SK-N-SH treated with all-trans-retinoic acid at 6 μM for 48 hours (cell line): ENCODE results near the gene P3H1.

ENCODE experiments used
- ARNTL ChIP-seq: fragments of 450-650 bp; formaldehyde crosslinking; IDR thresholded peaks from 2 replicates; pipeline ENCODE4 v1.5.0; 2020; ENCODE audit warnings: low read depth, mild to moderate bottlenecking, moderate library complexity, borderline replicate concordance
- GLIS3 ChIP-seq: fragments of 250-450 bp; sonication (Bioruptor Pico); IDR thresholded peaks from 2 replicates; pipeline ENCODE4 v1.5.0; 2020; ENCODE audit warnings: mild to moderate bottlenecking, moderate library complexity
- RARB ChIP-seq: fragments of 250-450 bp; sonication (Bioruptor Pico); IDR thresholded peaks from 2 replicates; pipeline ENCODE4 v1.8.0; 2021; ENCODE audit warnings: mild to moderate bottlenecking, moderate library complexity
- ZC3H10 ChIP-seq: fragments of 250-450 bp; sonication (Bioruptor Pico); IDR thresholded peaks from 2 replicates; pipeline ENCODE4 v1.5.1; 2021; ENCODE audit warnings: mild to moderate bottlenecking, moderate library complexity
- ZNF565 ChIP-seq: fragments of 450-650 bp; formaldehyde crosslinking; conservative IDR thresholded peaks from 2 replicates; pipeline ENCODE4 v1.5.0; 2020; ENCODE audit warnings: low read depth, mild to moderate bottlenecking, moderate library complexity
- ZNF8 ChIP-seq: fragments of 450-650 bp; formaldehyde crosslinking; IDR thresholded peaks from 2 replicates; pipeline ENCODE4 v1.5.0; 2020; ENCODE audit warnings: mild to moderate bottlenecking, moderate library complexity
- TF ChIP-seq, protein P1 (sequence below): fragments of 250-450 bp; sonication (Bioruptor Pico); IDR thresholded peaks from 2 replicates; pipeline ENCODE4 v1.5.0; 2020; ENCODE audit warnings: mild to moderate bottlenecking, moderate library complexity
- TF ChIP-seq, protein P2 (sequence below): fragments of 250-450 bp; sonication (Bioruptor Pico); IDR thresholded peaks from 2 replicates; pipeline ENCODE4 v1.8.0; 2021; ENCODE audit warnings: low read depth, mild to moderate bottlenecking, moderate library complexity, borderline replicate concordance
- TF ChIP-seq, protein P3 (sequence below): fragments of 250-450 bp; sonication (Bioruptor Pico); IDR thresholded peaks from 2 replicates; pipeline ENCODE4 v1.8.0; 2020; ENCODE audit warnings: mild to moderate bottlenecking, moderate library complexity, borderline replicate concordance

DNA sequence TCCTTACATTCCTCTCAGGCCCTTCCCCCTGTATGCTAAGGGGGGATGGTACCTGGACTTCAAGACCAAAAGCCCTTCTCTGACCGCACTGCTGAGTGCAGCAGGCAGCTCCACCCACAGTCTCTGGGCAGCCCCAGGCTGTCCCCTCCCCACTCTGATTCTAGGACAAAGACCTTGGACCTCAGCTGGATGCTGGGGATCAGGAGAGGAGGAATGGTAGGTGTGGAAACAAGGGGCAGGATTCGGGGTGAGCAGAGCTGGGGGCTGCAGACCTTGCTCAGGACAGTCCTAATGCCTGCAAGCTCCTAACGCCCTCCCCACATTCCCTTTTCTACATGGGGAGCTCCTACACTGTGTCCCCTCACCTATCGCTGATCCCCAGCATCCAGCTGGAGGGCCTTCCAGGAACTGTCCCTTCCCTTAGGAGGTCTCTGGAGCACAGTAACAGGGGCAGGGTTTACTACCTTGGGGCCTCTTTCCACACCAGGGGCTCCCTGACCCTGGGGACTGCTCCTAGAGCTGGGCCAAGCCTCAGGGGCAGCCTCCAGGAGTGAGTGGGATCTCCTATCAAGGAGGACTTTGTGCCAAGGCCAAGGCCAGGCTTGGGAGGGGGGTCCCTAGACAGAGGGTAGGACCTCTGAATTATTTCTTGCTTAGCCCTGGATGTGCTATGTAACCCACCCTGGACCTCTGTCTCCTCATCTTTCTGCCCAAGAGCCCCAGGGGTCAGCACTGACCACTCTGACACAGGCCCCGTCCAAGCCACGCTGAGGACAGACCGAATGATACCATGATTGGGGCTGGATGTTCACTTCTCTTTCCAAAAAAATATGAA is 32.4 kb downstream of the P3H1 start:
- TF ChIP-seq GLIS3 (no peak), ZC3H10 (CRISPR knock-in tag) (no peak), ZNF565 (CRISPR knock-in tag) (no peak), ARNTL (CRISPR knock-in tag) (no peak), ZNF8 (CRISPR knock-in tag) (no peak), RARB (no peak)
- TF ChIP-seq, protein P1, sequence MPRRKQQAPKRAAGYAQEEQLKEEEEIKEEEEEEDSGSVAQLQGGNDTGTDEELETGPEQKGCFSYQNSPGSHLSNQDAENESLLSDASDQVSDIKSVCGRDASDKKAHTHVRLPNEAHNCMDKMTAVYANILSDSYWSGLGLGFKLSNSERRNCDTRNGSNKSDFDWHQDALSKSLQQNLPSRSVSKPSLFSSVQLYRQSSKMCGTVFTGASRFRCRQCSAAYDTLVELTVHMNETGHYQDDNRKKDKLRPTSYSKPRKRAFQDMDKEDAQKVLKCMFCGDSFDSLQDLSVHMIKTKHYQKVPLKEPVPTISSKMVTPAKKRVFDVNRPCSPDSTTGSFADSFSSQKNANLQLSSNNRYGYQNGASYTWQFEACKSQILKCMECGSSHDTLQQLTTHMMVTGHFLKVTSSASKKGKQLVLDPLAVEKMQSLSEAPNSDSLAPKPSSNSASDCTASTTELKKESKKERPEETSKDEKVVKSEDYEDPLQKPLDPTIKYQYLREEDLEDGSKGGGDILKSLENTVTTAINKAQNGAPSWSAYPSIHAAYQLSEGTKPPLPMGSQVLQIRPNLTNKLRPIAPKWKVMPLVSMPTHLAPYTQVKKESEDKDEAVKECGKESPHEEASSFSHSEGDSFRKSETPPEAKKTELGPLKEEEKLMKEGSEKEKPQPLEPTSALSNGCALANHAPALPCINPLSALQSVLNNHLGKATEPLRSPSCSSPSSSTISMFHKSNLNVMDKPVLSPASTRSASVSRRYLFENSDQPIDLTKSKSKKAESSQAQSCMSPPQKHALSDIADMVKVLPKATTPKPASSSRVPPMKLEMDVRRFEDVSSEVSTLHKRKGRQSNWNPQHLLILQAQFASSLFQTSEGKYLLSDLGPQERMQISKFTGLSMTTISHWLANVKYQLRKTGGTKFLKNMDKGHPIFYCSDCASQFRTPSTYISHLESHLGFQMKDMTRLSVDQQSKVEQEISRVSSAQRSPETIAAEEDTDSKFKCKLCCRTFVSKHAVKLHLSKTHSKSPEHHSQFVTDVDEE (CRISPR knock-in tag) = no peak
- TF ChIP-seq, protein P2, sequence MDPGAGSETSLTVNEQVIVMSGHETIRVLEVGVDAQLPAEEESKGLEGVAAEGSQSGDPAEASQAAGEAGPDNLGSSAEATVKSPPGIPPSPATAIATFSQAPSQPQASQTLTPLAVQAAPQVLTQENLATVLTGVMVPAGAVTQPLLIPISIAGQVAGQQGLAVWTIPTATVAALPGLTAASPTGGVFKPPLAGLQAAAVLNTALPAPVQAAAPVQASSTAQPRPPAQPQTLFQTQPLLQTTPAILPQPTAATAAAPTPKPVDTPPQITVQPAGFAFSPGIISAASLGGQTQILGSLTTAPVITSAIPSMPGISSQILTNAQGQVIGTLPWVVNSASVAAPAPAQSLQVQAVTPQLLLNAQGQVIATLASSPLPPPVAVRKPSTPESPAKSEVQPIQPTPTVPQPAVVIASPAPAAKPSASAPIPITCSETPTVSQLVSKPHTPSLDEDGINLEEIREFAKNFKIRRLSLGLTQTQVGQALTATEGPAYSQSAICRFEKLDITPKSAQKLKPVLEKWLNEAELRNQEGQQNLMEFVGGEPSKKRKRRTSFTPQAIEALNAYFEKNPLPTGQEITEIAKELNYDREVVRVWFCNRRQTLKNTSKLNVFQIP = no peak
- TF ChIP-seq, protein P3, sequence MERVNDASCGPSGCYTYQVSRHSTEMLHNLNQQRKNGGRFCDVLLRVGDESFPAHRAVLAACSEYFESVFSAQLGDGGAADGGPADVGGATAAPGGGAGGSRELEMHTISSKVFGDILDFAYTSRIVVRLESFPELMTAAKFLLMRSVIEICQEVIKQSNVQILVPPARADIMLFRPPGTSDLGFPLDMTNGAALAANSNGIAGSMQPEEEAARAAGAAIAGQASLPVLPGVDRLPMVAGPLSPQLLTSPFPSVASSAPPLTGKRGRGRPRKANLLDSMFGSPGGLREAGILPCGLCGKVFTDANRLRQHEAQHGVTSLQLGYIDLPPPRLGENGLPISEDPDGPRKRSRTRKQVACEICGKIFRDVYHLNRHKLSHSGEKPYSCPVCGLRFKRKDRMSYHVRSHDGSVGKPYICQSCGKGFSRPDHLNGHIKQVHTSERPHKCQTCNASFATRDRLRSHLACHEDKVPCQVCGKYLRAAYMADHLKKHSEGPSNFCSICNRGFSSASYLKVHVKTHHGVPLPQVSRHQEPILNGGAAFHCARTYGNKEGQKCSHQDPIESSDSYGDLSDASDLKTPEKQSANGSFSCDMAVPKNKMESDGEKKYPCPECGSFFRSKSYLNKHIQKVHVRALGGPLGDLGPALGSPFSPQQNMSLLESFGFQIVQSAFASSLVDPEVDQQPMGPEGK = no peak
